ENCODE results near the gene LSM10. TPM values are rescaled to one million over a fixed set of nuclear protein-coding genes. Genes with fewer than 3 reads are reported as not detected.
A peak's percentile ranks its signal among the peaks of the same experiment; 100 is the strongest.

LSM10 gene
- total and polyA plus RNA-seq, 9 of the 15 experiments (the other 6 are each of a cell fraction or from before 2014, with no cell fraction given), result 13.2 to 146 (median 68.9) TPM

- POLR2A ChIA-PET, result interaction anchor here (0.6 to 0.7 kb wide), 5 partner anchors 12 to 1422 kb away, joined by 3 to 5 read pairs (median 3); no protein-coding TSS in a partner anchor
- Histone ChIP-seq H3K9ac (ENCODE audit: insufficient read depth in 1 of 2, low read depth in 2 of 2, low read length in 2 of 2) (no peak overlapping the region), H3K4me2 (ENCODE audit: insufficient read depth, low read length) (no peak overlapping the region), H3K4me1 (replicated peaks in 1 of 2; ENCODE audit: control insufficient read depth in 2 of 2, insufficient read depth in 2 of 2, low read length in 2 of 2) (peaks cover 14 to 19% of the 10 kb centered on the region in 2 experiments), H3K27ac (ENCODE audit: extremely low read depth, low read depth, low read length) (no peak overlapping the region), H2AFZ (ENCODE audit: low read depth, low read length) (peak overlapping the region; percentile 60), H3K27me3 (ENCODE audit: control insufficient read depth in 2 of 2, insufficient read depth in 2 of 2, low read length in 2 of 2) (no peaks in the 10 kb centered on the region), H3K79me2 (ENCODE audit: control insufficient read depth, insufficient read depth, low read length) (no peaks in the 10 kb centered on the region), H3K36me3 (ENCODE audit: control insufficient read depth, insufficient read depth, low read length) (no peaks in the 10 kb centered on the region), H3K9me3 (replicated peaks; ENCODE audit: control insufficient read depth, insufficient read depth, low read depth, low read length) (no peaks in the 10 kb centered on the region), H3K9me1 (ENCODE audit: control insufficient read depth, insufficient read depth, low read length) (no peaks in the 10 kb centered on the region), H3K4me3 (no peak overlapping the region), H4K20me1 (replicated peaks; ENCODE audit: control insufficient read depth, insufficient read depth, low read length) (no peaks in the 10 kb centered on the region)
- 28% methylated on average over 5 of the region's 5 CpGs for WGBS (ENCODE audit: insufficient coverage, low coverage, missing lambda C conversion rate)
- intact Hi-C loops (cut with micrococcal nuclease), result loop anchor here (2.0 to 10.0 kb wide), 2 partner anchors 64 to 98 kb away; no protein-coding TSS in a partner anchor
- BruUV-seq (replicated peaks), result no TSS peak
- CTCF ChIA-PET (ENCODE audit: low intra/inter-chr PET ratio), result interaction anchor here (1.2 kb wide), 1 partner anchor 30 kb away, joined by 4 read pairs; no protein-coding TSS in a partner anchor
- TF ChIP-seq KLF16 (IDR thresholded peaks at IDR 0.05) (0 out of 2 replicates have a peak, but pooled peaks have one; percentile 4), PML (IDR thresholded peaks at IDR 0.05; ENCODE audit: low read length) (no peak), SPI1 (IDR thresholded peaks at IDR 0.05; ENCODE audit: borderline replicate concordance, low read depth, low read length) (0 out of 2 replicates have a peak, but pooled peaks have one; percentile 14)
- in situ Hi-C loops (cut with MboI), result no loop called here
- FAIRE-seq, result no peak
- no peak for DNase-seq (ENCODE audit: extremely low read depth in 1 of 4, low spot score in 3 of 4)
- ATAC-seq, result no peak
Measured at GRCh38 chr1:36446746-36447145, 49.0 kb upstream of the LSM10 start.

GRCh38 chr1:36446271-36446670 is 48.6 kb upstream of the LSM10 start:
- H3K9me1 ChIP-seq (ENCODE audit: control insufficient read depth, insufficient read depth, low read length), result no peaks in the 10 kb centered on the region
- no peak overlapping the region for H3K9ac ChIP-seq (ENCODE audit: insufficient read depth in 1 of 2, low read depth in 2 of 2, low read length in 2 of 2)
- 31% methylated on average over 8 of the region's 8 CpGs for WGBS (ENCODE audit: insufficient coverage, low coverage, missing lambda C conversion rate)
- FAIRE-seq, result peak; percentile 88
- DNase-seq (ENCODE audit: extremely low read depth in 1 of 4, low spot score in 3 of 4), result peak; percentile 57 to 83 (median 70)
- no peaks in the 10 kb centered on the region for H3K79me2 ChIP-seq (ENCODE audit: control insufficient read depth, insufficient read depth, low read length)
- peak overlapping the region; percentile 60 for H2AFZ ChIP-seq (ENCODE audit: low read depth, low read length)
- H3K9me3 ChIP-seq (replicated peaks; ENCODE audit: control insufficient read depth, insufficient read depth, low read depth, low read length), result no peaks in the 10 kb centered on the region
- H3K4me2 ChIP-seq (ENCODE audit: insufficient read depth, low read length), result no peak overlapping the region
- in situ Hi-C loops (cut with MboI) (no loop called here), intact Hi-C loops (cut with micrococcal nuclease) (loop anchor here (2.0 to 10.0 kb wide), 2 partner anchors 65 to 99 kb away; no protein-coding TSS in a partner anchor)
- ATAC-seq, result peak; percentile 91
- H3K27ac ChIP-seq (ENCODE audit: extremely low read depth, low read depth, low read length), result no peak overlapping the region
- no TSS peak for BruUV-seq (replicated peaks)
- ChIA-PET CTCF (ENCODE audit: low intra/inter-chr PET ratio) (interaction anchor here (0.6 to 1.2 kb wide), 5 partner anchors 18 to 1238 kb away, joined by 3 to 4 read pairs (median 3); partner anchors contain the start of gene MRPS15), POLR2A (interaction anchor here (0.6 to 0.7 kb wide), 3 partner anchors 13 to 1421 kb away, joined by 3 read pairs; no protein-coding TSS in a partner anchor)
- peaks cover 14 to 19% of the 10 kb centered on the region in 2 experiments for H3K4me1 ChIP-seq (replicated peaks in 1 of 2; ENCODE audit: control insufficient read depth in 2 of 2, insufficient read depth in 2 of 2, low read length in 2 of 2)
- no peaks in the 10 kb centered on the region for H3K36me3 ChIP-seq (ENCODE audit: control insufficient read depth, insufficient read depth, low read length)
- no peak overlapping the region for H3K4me3 ChIP-seq
- no peaks in the 10 kb centered on the region for H3K27me3 ChIP-seq (ENCODE audit: control insufficient read depth in 2 of 2, insufficient read depth in 2 of 2, low read length in 2 of 2)
- no peaks in the 10 kb centered on the region for H4K20me1 ChIP-seq (replicated peaks; ENCODE audit: control insufficient read depth, insufficient read depth, low read length)
- TF ChIP-seq RAD21 (CRISPR knock-in tag; conservative IDR thresholded peaks at IDR 0.05 in 1 of 2, IDR thresholded peaks at IDR 0.05 in 1 of 2) (peak; percentile 76 to 93), TSC22D4 (tag; IDR thresholded peaks at IDR 0.05) (no peak), SMAD4 (CRISPR knock-in tag; conservative IDR thresholded peaks at IDR 0.05) (no peak), BACH1 (tag; IDR thresholded peaks at IDR 0.05) (0 out of 2 replicates have a peak, but pooled peaks have one; percentile 16), ZBTB26 (CRISPR knock-in tag; IDR thresholded peaks at IDR 0.05) (no peak), PRPF4 (IDR thresholded peaks at IDR 0.05; ENCODE audit: insufficient read depth, low read depth, low read length, poor library complexity, severe bottlenecking) (no peak)

All from K562 (cell line).